HL-60 (cell line): ENCODE data around the gene ESRRB.

Experiments
- DNase-seq, 2 experiments: peaks; one replicate each; pipeline ENCODE4 v3.0.0-alpha.2; 2010 to 2020; ENCODE audit warnings: low read depth in 1 of 2, low spot score in 1 of 2
- H3K27ac ChIP-seq: fragments of 250-450 bp; sonication (Bioruptor Pico); replicated peaks from 2 replicates; pipeline ENCODE4 v1.5.1; 2020; ENCODE audit warnings: mild to moderate bottlenecking, moderate library complexity
- H3K27me3 ChIP-seq: fragments of 250-450 bp; sonication (Bioruptor Pico); 2 replicates; pipeline ENCODE4 v1.5.1; 2021; ENCODE audit warnings: mild to moderate bottlenecking, moderate library complexity; ENCODE audit not compliant: insufficient read depth, poor library complexity, severe bottlenecking
- H3K4me3 ChIP-seq: replicated peaks from 2 replicates; pipeline ENCODE4 v1.5.1; 2011; ENCODE audit warnings: mild to moderate bottlenecking, control low read depth, low read length; ENCODE audit not compliant: insufficient read depth
- CTCF ChIP-seq: IDR thresholded peaks from one replicate; pipeline ENCODE4 v1.5.1; 2011; ENCODE audit warnings: low read length, control low read depth, inconsistent platforms; ENCODE audit not compliant: insufficient read depth
- GABPA ChIP-seq: IDR thresholded peaks from 2 replicates; pipeline ENCODE4 v1.6.1; 2012; ENCODE audit warnings: low read depth
- POLR2AphosphoS5 ChIP-seq: IDR thresholded peaks from 2 replicates; pipeline ENCODE4 v1.6.1; 2012; ENCODE audit warnings: low read depth
- REST ChIP-seq: IDR thresholded peaks from 2 replicates; pipeline ENCODE4 v1.6.1; 2012; ENCODE audit warnings: low read depth; ENCODE audit not compliant: insufficient replicate concordance
- SPI1 ChIP-seq: IDR thresholded peaks from 2 replicates; pipeline ENCODE4 v1.6.1; 2012; ENCODE audit warnings: low read depth, mild to moderate bottlenecking, borderline replicate concordance

The ESRRB gene

GRCh38 chr14:76350671-76351070 lies 25.3 kb upstream of the ESRRB start:
- Histone ChIP-seq H3K4me3 (no peak overlapping the region), H3K27ac (no peak overlapping the region), H3K27me3 (no peaks in the 10 kb centered on the region)
- DNase-seq, result no peak
- TF ChIP-seq GABPA (no peak), SPI1 (no peak), CTCF (no peak), REST (no peak), POLR2AphosphoS5 (no peak)

GRCh38 chr14:76351941-76352340 lies 24.0 kb upstream of the ESRRB start:
- no peak overlapping the region for H3K27ac ChIP-seq
- H3K27me3 ChIP-seq, result no peaks in the 10 kb centered on the region
- no peak overlapping the region for H3K4me3 ChIP-seq
- TF ChIP-seq POLR2AphosphoS5 (no peak), CTCF (no peak), SPI1 (no peak)
- no peak for DNase-seq

GRCh38 chr14:76352639-76353281 lies 23.2 kb upstream of the ESRRB start:
- Histone ChIP-seq H3K27ac (no peak overlapping the region), H3K4me3 (no peak overlapping the region), H3K27me3 (no peaks in the 10 kb centered on the region)
- TF ChIP-seq CTCF, result no peak
- no peak for TF ChIP-seq POLR2AphosphoS5
- no peak for TF ChIP-seq SPI1
- no peak for TF ChIP-seq REST
- peak; percentile 3 to 6 for DNase-seq

GRCh38 chr14:76354310-76354709 lies 21.6 kb upstream of the ESRRB start:
- no peaks in the 10 kb centered on the region for H3K27me3 ChIP-seq
- H3K4me3 ChIP-seq, result no peak overlapping the region
- DNase-seq, result no peak
- no peak for TF ChIP-seq CTCF
- TF ChIP-seq POLR2AphosphoS5, result no peak
- TF ChIP-seq SPI1, result no peak
- no peak for TF ChIP-seq REST
- TF ChIP-seq GABPA, result no peak
- no peak overlapping the region for H3K27ac ChIP-seq
